ENCODE measurements around the gene OBP2B.
"Not testable (repeated sequence)": the region's sequence is repeated elsewhere in the genome, so short reads cannot be mapped to it uniquely, and the experiment has no call there.

The OBP2B gene

GRCh38 chr9:133238272-133238850 lies 29.3 kb upstream of the OBP2B start:
- DNase-seq = no peak

GRCh38 chr9:133237035-133237731 lies 28.1 kb upstream of the OBP2B start:
- DNase-seq = no peak

DNA sequence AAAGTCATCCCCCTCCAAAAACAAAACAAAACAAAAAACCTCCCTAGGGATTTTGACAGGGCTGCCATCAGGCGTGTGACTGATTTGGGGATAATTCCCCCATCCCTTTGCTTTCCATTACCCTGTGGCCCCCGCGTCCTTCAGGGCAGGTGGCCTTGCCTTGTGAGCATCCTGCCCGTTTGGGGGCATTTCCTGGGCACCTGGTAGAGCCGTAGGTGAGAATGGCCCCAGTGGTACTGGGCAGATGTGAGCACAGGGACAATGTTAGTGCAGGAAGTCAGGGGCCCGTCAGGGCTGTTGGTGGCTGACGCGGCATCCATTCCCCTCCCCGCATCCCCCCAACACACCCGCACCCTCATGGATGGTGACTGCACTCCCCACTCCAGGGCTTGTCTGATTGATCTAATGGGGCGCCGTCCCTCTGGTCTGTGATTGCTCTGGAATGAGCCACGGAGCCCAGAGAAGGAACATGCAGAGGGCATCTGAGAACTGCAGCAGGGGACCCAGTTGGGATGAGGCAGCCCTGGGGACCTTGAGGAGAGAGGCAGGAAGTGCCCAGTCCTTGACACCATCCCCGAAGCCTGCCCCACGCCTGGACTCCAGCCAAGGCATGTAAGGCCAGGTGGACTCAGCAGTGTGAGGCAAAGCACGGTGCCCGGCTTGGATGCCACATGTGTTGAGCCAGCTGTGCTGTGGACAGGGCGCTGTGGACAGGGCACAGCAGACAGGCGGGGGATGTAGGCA lies 27.4 kb upstream of the OBP2B start:
- not testable (repeated sequence) for DNase-seq

DNA sequence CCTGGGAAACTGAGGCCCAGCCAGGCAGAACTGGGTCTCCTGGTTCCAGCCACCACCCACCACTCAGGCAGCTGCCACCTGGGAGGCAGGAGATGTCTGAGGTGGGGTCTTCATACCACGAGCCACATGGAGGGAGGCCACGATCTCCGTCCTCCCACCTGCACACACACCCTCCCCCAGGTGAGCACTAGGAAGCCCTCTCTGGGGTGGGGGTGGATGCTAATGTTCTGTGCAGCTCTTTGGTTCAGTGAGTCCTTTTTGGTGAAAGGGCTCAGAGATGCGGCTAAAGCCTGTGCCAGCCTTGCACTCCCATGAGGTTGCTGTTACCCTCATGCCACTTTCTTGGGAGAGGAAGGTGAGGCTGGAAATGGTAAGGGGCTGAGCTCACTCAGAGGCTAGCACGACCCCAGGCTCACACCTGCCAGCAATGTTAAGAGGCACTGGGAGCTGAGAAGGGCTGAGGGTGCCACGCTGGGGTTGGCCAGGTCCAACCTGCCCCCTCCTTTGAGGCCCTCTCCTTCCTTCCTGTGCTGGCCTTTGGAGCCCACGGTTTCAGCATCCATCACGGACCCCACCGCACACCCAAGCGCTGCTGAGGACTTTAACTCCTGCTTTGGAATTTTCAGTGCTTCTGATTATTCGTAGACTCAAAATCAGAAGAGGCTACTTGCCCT lies 26.6 kb upstream of the OBP2B start:
- no peak for DNase-seq

- DNase-seq = no peak
These were observed 25.7 kb upstream of the OBP2B start for GRCh38 chr9:133234577-133235322.

DNA sequence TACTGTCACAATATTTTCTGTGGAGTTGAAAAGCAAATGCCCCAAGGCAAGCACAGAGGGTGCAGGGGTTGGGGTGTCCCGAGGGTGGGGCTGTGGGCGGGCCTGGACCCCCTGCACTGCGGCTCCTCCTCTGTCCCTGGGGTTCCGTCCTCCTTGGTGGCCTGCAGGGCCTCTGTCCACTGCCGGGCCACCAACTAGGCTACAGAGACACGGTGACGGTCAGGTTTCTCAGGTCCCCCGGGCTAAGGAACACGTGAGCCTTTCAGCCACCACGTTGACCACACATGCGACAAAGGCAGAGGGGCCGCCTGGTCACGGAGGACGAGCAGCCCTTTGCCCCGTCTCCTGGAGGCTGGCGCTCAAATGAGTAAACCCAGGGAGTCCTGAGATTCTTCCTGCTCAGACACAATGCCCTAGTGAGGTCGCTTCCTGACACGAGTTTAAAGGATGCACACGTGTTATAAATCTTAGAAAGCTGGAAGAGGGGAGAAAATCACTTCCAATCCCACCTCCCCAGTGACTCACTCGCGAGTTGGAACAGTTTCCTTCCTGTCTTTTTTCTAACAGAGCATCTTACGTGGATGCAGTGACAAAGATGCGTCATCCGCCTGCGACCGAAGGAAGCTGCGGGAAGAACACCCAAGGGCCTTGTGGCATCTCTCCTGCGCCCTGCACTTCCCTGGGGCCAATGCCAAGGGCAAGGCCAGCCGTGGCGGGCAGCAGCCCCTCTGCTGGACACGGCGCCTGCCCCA lies 24.8 kb upstream of the OBP2B start:
- DNase-seq = no peak

- not testable (repeated sequence) for DNase-seq
These were observed 23.0 kb upstream of the OBP2B start for GRCh38 chr9:133231934-133232568.

GRCh38 chr9:133230514-133230913 lies 21.5 kb upstream of the OBP2B start:
- not testable (repeated sequence) for DNase-seq

DNA sequence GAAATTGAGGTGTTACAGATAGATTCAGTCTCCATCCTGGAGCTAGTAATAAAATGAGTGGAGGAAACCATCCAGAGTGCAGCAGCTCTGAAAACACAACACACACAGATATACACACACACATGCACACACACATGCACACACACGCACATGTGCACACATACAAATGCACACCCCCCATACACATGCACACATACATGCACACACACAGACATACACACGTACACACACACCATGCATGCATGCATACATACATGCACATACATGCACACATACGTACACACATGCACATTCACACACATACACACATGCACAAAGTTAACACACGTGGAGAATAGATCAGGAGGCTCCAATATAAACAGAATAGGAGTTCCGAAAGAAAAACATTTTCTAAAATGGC lies 21.0 kb upstream of the OBP2B start:
- DNase-seq = no peak

GRCh38 chr9:133228474-133229193 lies 19.6 kb upstream of the OBP2B start:
- not testable (repeated sequence) for DNase-seq

DNA sequence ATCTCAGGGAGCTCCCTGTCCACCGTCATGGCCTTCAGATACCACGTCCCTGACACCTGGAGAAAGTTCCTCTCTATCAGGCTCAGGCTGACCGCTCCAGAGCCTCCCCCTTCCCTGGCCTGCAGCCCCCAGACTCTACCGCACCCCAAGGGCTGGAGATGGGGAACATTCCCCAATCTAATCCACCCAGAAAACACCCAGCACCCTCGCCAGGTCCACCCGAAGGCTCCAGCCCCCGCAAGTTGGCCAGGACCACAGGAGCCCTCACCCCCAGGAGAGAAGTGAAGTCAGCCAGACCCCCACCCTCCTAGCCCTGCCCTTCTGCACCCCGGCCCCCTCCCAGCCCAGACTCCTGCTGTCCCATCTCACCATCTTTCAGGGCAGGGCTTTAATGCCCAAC lies 18.9 kb upstream of the OBP2B start:
- not testable (repeated sequence) for DNase-seq

DNA sequence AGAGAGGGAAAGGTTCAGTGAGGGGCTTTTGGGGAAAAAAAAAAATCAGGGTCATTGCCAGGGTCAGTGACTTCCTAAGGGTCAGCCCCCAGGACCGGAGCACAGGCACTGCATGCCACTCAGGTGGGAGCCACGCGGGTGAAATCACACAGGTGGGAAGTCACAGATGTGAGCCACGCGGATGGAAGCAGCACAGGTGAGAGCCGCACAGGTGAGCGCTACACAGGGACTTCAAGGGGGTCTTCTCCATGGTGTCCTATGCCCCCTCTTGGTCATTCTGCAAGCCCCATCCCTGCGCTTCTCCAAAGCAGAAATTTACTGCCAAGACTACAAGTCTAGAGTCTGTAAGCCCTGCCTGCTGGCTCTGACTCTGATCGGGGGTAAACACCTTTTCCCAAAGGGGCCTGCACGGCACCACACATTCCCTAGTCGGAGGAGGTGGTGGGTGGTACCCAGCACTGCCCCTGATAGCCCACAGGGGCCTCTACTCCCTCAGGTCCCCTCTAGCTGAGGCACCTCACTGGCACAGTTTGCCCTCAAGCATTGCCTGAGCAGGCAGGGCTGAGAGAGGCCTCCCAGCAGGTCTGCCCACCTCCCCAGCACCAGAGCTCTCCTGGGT lies 18.3 kb upstream of the OBP2B start:
- DNase-seq = no peak

GRCh38 chr9:133226219-133227171 lies 17.4 kb upstream of the OBP2B start:
- DNase-seq = no peak

GRCh38 chr9:133225171-133226011 lies 16.3 kb upstream of the OBP2B start:
- no peak for DNase-seq

DNA sequence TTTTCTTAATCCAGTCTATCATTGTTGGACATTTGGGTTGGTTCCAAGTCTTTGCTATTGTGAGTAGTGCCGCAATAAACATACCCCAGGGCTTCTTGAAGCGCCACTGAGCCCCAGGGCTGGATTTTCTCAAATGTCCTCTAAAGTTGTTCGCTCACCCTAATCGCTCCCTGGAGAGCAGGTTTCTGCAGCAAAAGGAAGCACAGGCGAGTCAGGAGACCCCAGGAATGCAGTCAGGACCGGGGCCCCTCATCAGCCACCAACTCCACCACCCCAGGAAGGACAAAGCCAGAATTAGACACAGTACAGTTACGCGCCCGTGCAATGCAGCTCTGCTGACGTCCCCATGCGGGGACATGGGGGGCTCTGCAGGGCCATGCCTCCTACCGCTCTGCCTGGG lies 15.7 kb upstream of the OBP2B start:
- DNase-seq = no peak

GRCh38 chr9:133223159-133223756 lies 14.2 kb upstream of the OBP2B start:
- DNase-seq = not testable (repeated sequence)

GRCh38 chr9:133221994-133222393 lies 12.9 kb upstream of the OBP2B start:
- DNase-seq = not testable (repeated sequence)
